Naive thymus-derived CD4-positive, alpha-beta T cell (primary cell): ENCODE data around the gene MAP3K9. TPM values are rescaled to one million over a fixed set of nuclear protein-coding genes. Genes with fewer than 3 reads are reported as not detected.
A peak's percentile ranks its signal among the peaks of the same experiment; 100 is the strongest.
"Not testable (repeated sequence)": the region's sequence is repeated elsewhere in the genome, so short reads cannot be mapped to it uniquely, and the experiment has no call there.

Experiments
- ATAC-seq: fragments of 150-1000 bp; cut with Tn5 transposase; 2 replicates; pipeline ENCODE4 v1.10.0; 2021; ENCODE audit warnings: mild to moderate bottlenecking, moderate library complexity
- CTCF ChIA-PET: fragments of 350-600 bp; sonication (Branson Sonifier 250); formaldehyde crosslinking; loops from one replicate; lab custom pipeline; 2021; ENCODE audit warnings: antibody characterized with exemption; lab: Charles Lee
- POLR2A ChIA-PET: fragments of 350-600 bp; sonication (Branson Sonifier 250); formaldehyde crosslinking; loops from one replicate; lab custom pipeline; 2021; ENCODE audit warnings: antibody characterized with exemption, inconsistent platforms; lab: Charles Lee
- DNase-seq, 9 donors: peaks; one replicate each; pipeline versions ENCODE4 v3.0.0 to v3.0.0-alpha.2; 2020 to 2022; ENCODE audit warnings: mixed read lengths in 1 of 9
- H3K27ac ChIP-seq: one replicate; pipeline ENCODE4 v1.7.0; 2013; ENCODE audit warnings: mild to moderate bottlenecking, low read depth, low read length, moderate library complexity
- H3K27me3 ChIP-seq, 2 donors: one replicate each; pipeline ENCODE4 v1.7.0; 2013; ENCODE audit warnings: low read length in 2 of 2, mild to moderate bottlenecking in 2 of 2, moderate library complexity in 2 of 2; ENCODE audit not compliant: control insufficient read depth in 2 of 2, insufficient read depth in 2 of 2
- H3K36me3 ChIP-seq, 3 experiments: 1 replicate in 2 of 3; 2 replicates in 1 of 3; pipeline ENCODE4 v1.7.0; 2013; ENCODE audit warnings: low read length in 3 of 3, mild to moderate bottlenecking in 3 of 3, moderate library complexity in 1 of 3; ENCODE audit not compliant: insufficient read depth in 3 of 3, control insufficient read depth in 2 of 3
- H3K4me1 ChIP-seq, 2 donors: one replicate each; pipeline ENCODE4 v1.7.0; 2013; ENCODE audit warnings: low read length in 2 of 2, mild to moderate bottlenecking in 2 of 2, moderate library complexity in 1 of 2; ENCODE audit not compliant: control insufficient read depth in 2 of 2, insufficient read depth in 2 of 2
- H3K4me3 ChIP-seq: 2 replicates; pipeline ENCODE4 v1.7.0; 2013; ENCODE audit warnings: mild to moderate bottlenecking, low read length
- H3K9me3 ChIP-seq, 3 experiments: 1 replicate in 2 of 3; 2 replicates in 1 of 3; pipeline ENCODE4 v1.7.0; 2013; ENCODE audit warnings: low read length in 3 of 3; ENCODE audit not compliant: control insufficient read depth in 2 of 3
- H3K27ac Mint-ChIP-seq, 9 donors: one replicate each; pipeline ENCODE4 v1.8.0; 2020 to 2022; ENCODE audit warnings: mixed read lengths in 9 of 9, mild to moderate bottlenecking in 8 of 9, moderate library complexity in 5 of 9, inconsistent platforms in 2 of 9
- H3K27me3 Mint-ChIP-seq, 5 donors: one replicate each; pipeline ENCODE4 v1.8.0; 2021 to 2022; ENCODE audit warnings: mixed read lengths in 5 of 5, mild to moderate bottlenecking in 1 of 5
- H3K36me3 Mint-ChIP-seq, 5 donors: one replicate each; pipeline ENCODE4 v1.8.0; 2020 to 2022; ENCODE audit warnings: mixed read lengths in 5 of 5, mild to moderate bottlenecking in 3 of 5, inconsistent platforms in 1 of 5
- H3K4me1 Mint-ChIP-seq, 7 donors: one replicate each; pipeline ENCODE4 v1.8.0; 2020 to 2022; ENCODE audit warnings: mixed read lengths in 7 of 7, mild to moderate bottlenecking in 3 of 7, inconsistent platforms in 1 of 7
- H3K4me3 Mint-ChIP-seq, 10 donors: one replicate each; pipeline ENCODE4 v1.8.0; 2020 to 2022; ENCODE audit warnings: mild to moderate bottlenecking in 10 of 10, mixed read lengths in 10 of 10, moderate library complexity in 6 of 10, inconsistent platforms in 2 of 10
- H3K9me3 Mint-ChIP-seq, 11 donors: one replicate each; pipeline ENCODE4 v1.8.0; 2020 to 2022; ENCODE audit warnings: mixed read lengths in 11 of 11, mild to moderate bottlenecking in 4 of 11, inconsistent platforms in 1 of 11, moderate library complexity in 1 of 11
- intact Hi-C, 2 donors: fragments of 100-400 bp; cut with micrococcal nuclease; formaldehyde crosslinking; loops; one replicate each; pipeline ENCODE4 v1.15.1; 2023
- polyA plus RNA-seq, 2 donors: library from polyadenylated mRNA; unstranded; fragments of 300-500 nt; fragmentation: Illumina TruSeq; gene quantifications; one replicate each; pipeline ENCODE4 v1.2.3, GENCODE V29; 2021
- total RNA-seq, 6 experiments: library from RNA in 5 of 6; stranded (reverse) in 5 of 6; gene quantifications; 1 replicate in 5 of 6; 2 replicates in 1 of 6; pipeline ENCODE4 v1.2.3 and lab custom pipeline; 2021 to 2026

The MAP3K9 gene
- total RNA-seq (1 to 10 TPM; 5.1 to 7.8 (median 5.5) TPM), polyA plus RNA-seq (1 to 10 TPM in 1 of 2 donors, under 1 TPM in 1; 0.73 to 2.9 TPM), total RNA-seq (lab: John Stamatoyannopoulos, UW) (20.5 reads per million, percentile 51 among the genes with 10 or more reads in this experiment)

DNA sequence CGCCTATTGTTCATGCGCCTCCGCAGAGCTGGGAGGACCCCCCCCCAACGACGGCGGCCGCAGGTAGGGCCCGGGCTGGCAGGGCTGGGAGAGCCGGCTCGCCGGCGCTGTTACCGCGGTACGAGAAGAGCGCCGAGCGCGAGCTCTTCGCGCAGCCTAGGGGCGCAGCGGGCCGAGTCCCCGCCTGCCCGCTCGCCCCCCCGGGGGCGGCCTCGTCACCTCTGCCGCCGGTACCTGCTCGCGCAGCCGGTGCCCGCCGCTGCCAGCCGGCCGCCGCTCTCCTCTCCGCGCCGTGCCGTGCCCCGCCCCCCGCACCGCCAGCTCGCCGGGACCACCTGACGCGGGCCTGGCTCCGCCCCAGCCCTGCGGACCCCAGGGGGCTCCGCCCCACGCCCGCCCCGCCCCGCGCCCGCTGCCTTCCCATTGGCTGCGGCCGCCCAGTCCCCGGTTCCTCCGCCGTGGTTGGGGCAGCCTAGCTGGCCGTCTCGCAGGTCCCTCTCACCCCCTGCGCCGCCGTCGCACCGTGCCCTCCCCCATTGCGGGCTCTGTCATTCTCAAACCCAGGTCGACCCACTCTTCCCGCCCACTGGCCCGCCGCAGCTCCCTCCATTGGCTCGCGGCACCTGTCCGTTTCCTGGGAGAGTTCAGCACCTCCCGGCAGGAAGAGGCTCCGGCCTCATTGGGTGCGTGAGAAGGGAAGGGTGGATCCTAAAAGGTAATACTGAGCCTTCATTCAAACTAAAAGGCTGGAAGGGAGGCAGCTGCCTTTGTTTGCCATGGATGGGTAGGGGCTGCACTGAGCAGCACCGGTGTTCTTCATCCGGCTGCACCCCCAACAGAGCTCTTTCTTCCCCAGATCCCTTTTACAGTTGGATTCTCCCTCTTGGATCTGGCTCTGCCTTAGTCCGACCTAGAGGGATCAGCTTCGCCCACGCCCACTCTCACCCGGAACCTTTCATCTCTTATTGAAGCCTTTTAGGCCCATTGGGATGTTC, at the start of gene MAP3K9:
MAP3K9 (minus strand) TSS at position 289 of the 995 bp plus-strand sequence. CDS start 342 bp downstream, outside the sequence.
- Mint-ChIP-seq H3K27me3 (peaks cover 0 to 9% (median 4%) of the 10 kb centered on the region in 5 donors), H3K9me3 (peaks cover 0 to 2% (median 0%) of the 10 kb centered on the region in 11 donors), H3K36me3 (peaks cover 0 to 2% (median 0%) of the 10 kb centered on the region in 5 donors), H3K4me3 (peak within 1 kb of the TSS in 5 of 10 donors; percentile 79 to 91 (median 85)), H3K27ac (peak within 1 kb of the TSS; percentile 5 to 92 (median 83)), H3K4me1 (peaks cover 9 to 17% (median 13%) of the 10 kb centered on the region in 7 donors)
- peak; percentile 90 for ATAC-seq
- CTCF ChIA-PET = interaction anchor here (0.6 to 2.6 kb wide), 10 partner anchors 9 to 1715 kb away, joined by 3 to 22 read pairs (median 4); partner anchors contain the start of gene PCNX1
- H3K4me1 ChIP-seq = peaks cover 3 to 10% of the 10 kb centered on the region in 2 donors
- intact Hi-C loops = loop anchor here (1.0 to 5.0 kb wide), 12 partner anchors 8 to 1197 kb away; partner anchors contain the start of genes MED6 (in 2 of the 2), PCNX1 (in 2 of the 2), COX16 (in 1 of the 2) and SIPA1L1 (in 1 of the 2)
- no peaks in the 10 kb centered on the region for H3K9me3 ChIP-seq
- peak within 1 kb of the TSS; percentile 73 for H3K4me3 ChIP-seq
- POLR2A ChIA-PET = interaction anchor here (0.5 to 1.5 kb wide), 13 partner anchors 9 to 1035 kb away, joined by 3 to 5 read pairs (median 3); partner anchors contain the start of genes MED6 and TTC9
- peak; percentile 68 to 87 (median 78) for DNase-seq
- H3K27me3 ChIP-seq = no peaks in the 10 kb centered on the region
- no peaks in the 10 kb centered on the region for H3K36me3 ChIP-seq
- H3K27ac ChIP-seq = peak within 1 kb of the TSS; percentile 65

DNA sequence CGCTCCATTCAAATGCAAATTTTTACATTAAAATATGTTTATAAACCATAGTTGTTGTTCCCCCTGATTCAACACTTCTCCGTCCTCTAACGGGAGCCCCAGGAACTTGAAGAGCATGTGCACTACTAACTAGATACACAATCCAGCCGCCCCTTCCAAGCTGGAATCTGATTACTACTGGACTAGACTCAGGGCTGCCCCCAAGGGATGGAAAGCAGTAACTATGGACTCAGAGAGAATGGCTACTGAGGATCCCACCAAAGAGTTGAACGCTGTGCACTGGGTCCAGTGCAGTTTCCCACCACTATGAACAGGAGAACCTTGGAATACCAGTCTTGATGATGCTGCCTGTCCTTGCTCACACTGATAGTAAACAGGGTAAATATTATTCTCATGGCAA, 49.3 kb upstream of the MAP3K9 start:
- Mint-ChIP-seq H3K27me3 (no peaks in the 10 kb centered on the region), H3K36me3 (peaks cover 0 to 7% (median 0%) of the 10 kb centered on the region in 5 donors), H3K27ac (no peak overlapping the region), H3K4me1 (peaks cover 0 to 19% (median 0%) of the 10 kb centered on the region in 7 donors), H3K4me3 (no peak overlapping the region), H3K9me3 (peaks cover 0 to 13% (median 0%) of the 10 kb centered on the region in 11 donors)
- no peak for ATAC-seq
- Histone ChIP-seq H3K36me3 (no peaks in the 10 kb centered on the region), H3K4me1 (no peaks in the 10 kb centered on the region), H3K4me3 (no peak overlapping the region), H3K27ac (no peak overlapping the region), H3K27me3 (no peaks in the 10 kb centered on the region), H3K9me3 (no peaks in the 10 kb centered on the region)
- no peak for DNase-seq
- CTCF ChIA-PET = no interaction called here
- POLR2A ChIA-PET = no interaction called here
- intact Hi-C loops = no loop called here

DNA sequence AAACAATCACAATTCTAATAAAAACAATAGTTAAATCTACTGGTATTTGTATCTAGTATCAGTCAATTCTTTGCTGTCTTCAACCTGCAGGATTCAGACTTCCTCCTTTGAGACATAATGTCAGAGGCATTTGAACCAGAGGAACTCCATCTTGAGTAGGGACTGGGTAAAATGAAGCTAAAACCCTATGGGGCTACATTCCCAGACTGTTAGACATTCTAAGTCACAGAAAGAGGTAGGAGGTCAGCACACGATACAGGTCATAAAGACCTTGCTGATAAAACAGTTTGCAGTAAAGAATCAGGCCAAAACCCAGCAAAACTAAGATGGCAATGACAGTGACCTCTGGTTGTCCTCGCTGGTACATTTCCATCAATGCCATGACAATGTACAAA, 48.2 kb upstream of the MAP3K9 start:
- no peaks in the 10 kb centered on the region for H3K27me3 Mint-ChIP-seq
- CTCF ChIA-PET = no interaction called here
- Histone ChIP-seq H3K4me1 (no peaks in the 10 kb centered on the region), H3K27ac (no peak overlapping the region), H3K36me3 (no peaks in the 10 kb centered on the region), H3K9me3 (no peaks in the 10 kb centered on the region), H3K4me3 (no peak overlapping the region), H3K27me3 (no peaks in the 10 kb centered on the region)
- peaks cover 0 to 19% (median 0%) of the 10 kb centered on the region in 7 donors for H3K4me1 Mint-ChIP-seq
- H3K36me3 Mint-ChIP-seq = peaks cover 0 to 7% (median 0%) of the 10 kb centered on the region in 5 donors
- no peak overlapping the region for H3K27ac Mint-ChIP-seq
- DNase-seq = no peak
- ATAC-seq = no peak
- H3K9me3 Mint-ChIP-seq = peaks cover 0 to 13% (median 0%) of the 10 kb centered on the region in 11 donors
- POLR2A ChIA-PET = no interaction called here
- H3K4me3 Mint-ChIP-seq = no peak overlapping the region
- intact Hi-C loops = no loop called here

DNA sequence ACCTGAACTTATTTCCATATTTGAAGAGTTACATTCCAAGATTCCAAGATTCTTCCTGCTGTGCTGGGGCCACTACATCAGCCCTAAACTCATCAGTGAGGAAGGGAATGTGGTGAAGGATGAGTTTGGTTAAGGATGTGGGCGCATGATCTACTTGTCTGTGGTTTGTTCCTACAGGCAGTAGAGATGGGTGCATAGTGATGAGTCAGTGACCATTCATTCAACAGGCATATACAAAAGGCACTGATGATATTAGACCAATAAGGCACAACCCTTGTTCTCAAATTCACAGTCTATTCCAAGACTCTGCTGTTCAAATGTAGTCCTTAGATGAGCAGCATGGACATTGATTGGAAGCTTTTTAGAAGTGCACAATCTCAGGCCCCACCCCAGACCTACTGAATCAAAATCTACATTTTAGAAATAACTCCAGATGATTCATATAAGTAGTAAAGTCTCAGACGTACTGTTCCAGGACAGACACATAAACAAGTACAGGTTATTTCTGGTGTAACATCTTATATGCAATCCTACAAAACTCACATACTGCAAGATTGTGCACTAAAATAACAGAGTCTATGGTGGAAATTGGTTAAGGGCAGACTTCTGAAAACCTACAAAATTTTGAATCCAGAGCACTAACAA, 47.7 kb upstream of the MAP3K9 start:
- Histone ChIP-seq H3K36me3 (no peaks in the 10 kb centered on the region), H3K9me3 (no peaks in the 10 kb centered on the region), H3K4me3 (no peak overlapping the region), H3K4me1 (no peaks in the 10 kb centered on the region), H3K27ac (no peak overlapping the region), H3K27me3 (no peaks in the 10 kb centered on the region)
- peak overlapping the region in 1 of 10 donors; percentile 33 for H3K4me3 Mint-ChIP-seq
- peaks cover 0 to 7% (median 0%) of the 10 kb centered on the region in 5 donors for H3K36me3 Mint-ChIP-seq
- ATAC-seq (no peak), DNase-seq (no peak)
- peaks cover 0 to 19% (median 0%) of the 10 kb centered on the region in 7 donors for H3K4me1 Mint-ChIP-seq
- H3K9me3 Mint-ChIP-seq = peaks cover 0 to 13% (median 0%) of the 10 kb centered on the region in 11 donors
- H3K27me3 Mint-ChIP-seq = no peaks in the 10 kb centered on the region
- ChIA-PET CTCF (no interaction called here), POLR2A (no interaction called here)
- intact Hi-C loops = no loop called here
- H3K27ac Mint-ChIP-seq = no peak overlapping the region

DNA sequence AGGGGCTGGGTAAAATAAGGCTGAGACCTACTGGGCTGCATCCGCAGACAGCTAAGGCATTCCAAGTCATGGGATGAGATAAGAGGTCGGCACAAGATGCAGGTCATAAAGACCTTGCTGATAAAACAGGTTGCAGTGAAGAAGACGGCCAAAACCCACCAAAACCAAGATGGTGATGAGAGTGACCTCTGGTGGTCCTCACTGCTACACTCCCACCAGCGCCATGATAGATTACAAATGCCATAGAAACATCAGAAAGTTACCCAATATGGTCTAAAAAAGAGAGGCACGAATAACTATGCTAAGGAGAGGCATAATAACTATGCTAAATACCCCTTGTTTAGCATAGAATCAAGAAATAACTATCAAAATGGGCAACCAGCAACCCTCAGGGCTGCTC, 46.2 kb upstream of the MAP3K9 start:
- peak overlapping the region in 1 of 10 donors; percentile 3 for H3K4me3 Mint-ChIP-seq
- Histone ChIP-seq H3K4me3 (no peak overlapping the region), H3K36me3 (no peaks in the 10 kb centered on the region), H3K27ac (no peak overlapping the region), H3K27me3 (no peaks in the 10 kb centered on the region), H3K9me3 (no peaks in the 10 kb centered on the region), H3K4me1 (no peaks in the 10 kb centered on the region)
- intact Hi-C loops = no loop called here
- peaks cover 0 to 5% (median 0%) of the 10 kb centered on the region in 5 donors for H3K36me3 Mint-ChIP-seq
- CTCF ChIA-PET = no interaction called here
- peaks cover 0 to under 1% (median 0%) of the 10 kb centered on the region in 5 donors for H3K27me3 Mint-ChIP-seq
- DNase-seq (no peak), ATAC-seq (no peak)
- peaks cover 0 to 8% (median 0%) of the 10 kb centered on the region in 11 donors for H3K9me3 Mint-ChIP-seq
- H3K4me1 Mint-ChIP-seq = peaks cover 0 to 19% (median 0%) of the 10 kb centered on the region in 7 donors
- POLR2A ChIA-PET = no interaction called here
- H3K27ac Mint-ChIP-seq = no peak overlapping the region

DNA sequence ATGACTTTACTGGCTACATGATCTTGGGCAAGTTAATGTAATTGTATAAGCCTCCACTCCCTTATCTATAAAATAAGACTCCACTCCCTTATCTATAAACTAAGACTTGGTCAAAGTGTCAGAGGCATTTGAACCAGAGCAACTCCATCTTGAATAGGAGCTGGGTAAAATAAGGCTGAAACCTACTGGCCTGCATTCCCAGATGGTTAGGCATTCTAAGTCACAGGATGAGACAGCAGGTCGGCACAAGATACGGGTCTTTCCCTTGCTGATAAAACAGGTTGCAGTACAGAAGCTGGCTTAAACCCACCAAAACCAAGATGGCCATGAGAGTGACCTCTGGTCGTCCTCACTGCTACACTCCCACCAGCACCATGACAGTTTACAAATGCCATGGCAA, 44.3 kb upstream of the MAP3K9 start:
- ATAC-seq, H3K36me3 ChIP-seq, intact Hi-C loops, H3K27ac ChIP-seq, H3K9me3 Mint-ChIP-seq, H3K27me3 ChIP-seq, CTCF ChIA-PET, POLR2A ChIA-PET, H3K4me1 ChIP-seq, H3K4me3 Mint-ChIP-seq, H3K27ac Mint-ChIP-seq, DNase-seq, H3K4me3 ChIP-seq, H3K9me3 ChIP-seq, H3K36me3 Mint-ChIP-seq, H3K27me3 Mint-ChIP-seq: not testable (repeated sequence)
- H3K4me1 Mint-ChIP-seq = peaks cover 0 to 20% (median 0%) of the 10 kb centered on the region in 7 donors
